Rectal smooth muscle tissue (tissue), 1 donor: ENCODE measurements around the gene RAN.
"Not testable (repeated sequence)": the region's sequence is repeated elsewhere in the genome, so short reads cannot be mapped to it uniquely, and the experiment has no call there.

ENCODE experiments used
- H3K27ac ChIP-seq: one replicate; pipeline ENCODE4 v1.7.0; 2013; ENCODE audit warnings: low read depth, low read length, inconsistent platforms
- H3K27me3 ChIP-seq: one replicate; pipeline ENCODE4 v1.7.0; 2013; ENCODE audit warnings: low read length; ENCODE audit not compliant: control insufficient read depth, insufficient read depth
- H3K36me3 ChIP-seq: one replicate; pipeline ENCODE4 v1.7.0; 2013; ENCODE audit warnings: low read length; ENCODE audit not compliant: control insufficient read depth, insufficient read depth
- H3K4me1 ChIP-seq: one replicate; pipeline ENCODE4 v1.7.0; 2013; ENCODE audit warnings: low read length; ENCODE audit not compliant: control insufficient read depth, insufficient read depth
- H3K4me3 ChIP-seq: one replicate; pipeline ENCODE4 v1.7.0; 2013; ENCODE audit warnings: low read length
- H3K9ac ChIP-seq: one replicate; pipeline ENCODE4 v1.7.0; 2013; ENCODE audit warnings: low read length

Gene RAN

DNA sequence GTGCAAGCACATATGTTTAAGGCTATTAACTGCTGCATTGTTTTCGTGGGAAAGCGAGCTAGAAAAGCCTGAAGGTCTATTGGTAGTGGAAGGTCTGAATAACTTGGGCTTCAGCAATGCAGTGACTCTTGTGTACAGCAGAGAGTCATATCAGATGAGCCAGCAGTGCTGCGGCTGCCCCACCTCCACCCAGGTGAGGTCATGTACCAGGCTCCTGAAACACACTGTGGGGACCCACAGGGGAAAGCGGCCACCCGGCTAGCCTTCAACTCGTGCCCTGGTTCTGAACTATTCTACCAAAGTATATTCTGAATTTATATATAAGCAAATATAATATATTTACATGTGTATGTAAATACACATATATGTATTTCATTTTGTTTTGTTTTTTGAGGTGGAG, 12.7 kb upstream of the RAN start:
- H3K27me3 ChIP-seq, result no peaks in the 10 kb centered on the region
- H3K4me1 ChIP-seq, result no peaks in the 10 kb centered on the region
- H3K36me3 ChIP-seq, result no peaks in the 10 kb centered on the region
- no peak overlapping the region for H3K27ac ChIP-seq
- H3K4me3 ChIP-seq, result no peak overlapping the region
- no peak overlapping the region for H3K9ac ChIP-seq

DNA sequence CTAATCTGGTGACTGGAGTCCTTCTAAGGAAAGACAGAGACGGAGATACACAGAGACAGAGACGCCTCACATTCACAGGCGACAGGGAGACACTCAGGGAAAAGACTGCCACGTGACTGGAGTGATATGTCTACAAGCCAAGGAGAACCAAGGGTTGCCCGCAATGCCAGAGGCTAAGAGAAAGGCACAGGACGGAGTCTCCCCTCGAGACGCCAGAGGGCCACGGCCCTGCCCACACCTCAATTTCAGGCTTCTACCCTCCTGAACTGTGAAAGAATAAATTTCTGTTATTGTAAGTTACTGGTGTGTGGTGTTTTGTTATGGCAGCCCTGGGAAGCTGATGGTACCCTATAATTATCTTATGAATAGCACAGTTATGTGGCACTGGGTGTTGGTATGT, 11.6 kb upstream of the RAN start:
- Histone ChIP-seq H3K27me3 (no peaks in the 10 kb centered on the region), H3K4me1 (no peaks in the 10 kb centered on the region), H3K36me3 (no peaks in the 10 kb centered on the region), H3K4me3 (no peak overlapping the region), H3K27ac (no peak overlapping the region), H3K9ac (no peak overlapping the region)

DNA sequence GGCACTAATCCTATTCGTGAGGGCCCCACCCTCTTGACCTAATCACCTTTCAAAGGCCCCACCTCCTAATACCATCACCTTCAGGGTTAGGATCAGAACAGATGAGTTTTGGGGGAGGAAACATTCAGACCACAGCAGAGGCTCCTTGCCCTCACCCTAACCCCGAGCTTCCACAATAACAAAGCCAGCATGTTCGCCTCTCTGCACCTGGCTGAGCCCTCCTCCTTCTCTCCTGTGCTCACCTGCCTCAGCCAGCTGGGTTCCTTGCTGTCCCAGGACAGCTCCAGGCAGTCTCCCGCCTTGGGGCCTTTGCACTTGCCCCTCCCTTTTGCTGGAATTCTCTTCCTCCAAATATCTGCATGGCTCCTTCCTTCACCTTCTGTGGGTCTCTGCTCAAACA, 9.7 kb upstream of the RAN start:
- Histone ChIP-seq H3K4me1 (no peaks in the 10 kb centered on the region), H3K9ac (no peak overlapping the region), H3K27ac (no peak overlapping the region), H3K27me3 (no peaks in the 10 kb centered on the region), H3K36me3 (no peaks in the 10 kb centered on the region), H3K4me3 (no peak overlapping the region)

DNA sequence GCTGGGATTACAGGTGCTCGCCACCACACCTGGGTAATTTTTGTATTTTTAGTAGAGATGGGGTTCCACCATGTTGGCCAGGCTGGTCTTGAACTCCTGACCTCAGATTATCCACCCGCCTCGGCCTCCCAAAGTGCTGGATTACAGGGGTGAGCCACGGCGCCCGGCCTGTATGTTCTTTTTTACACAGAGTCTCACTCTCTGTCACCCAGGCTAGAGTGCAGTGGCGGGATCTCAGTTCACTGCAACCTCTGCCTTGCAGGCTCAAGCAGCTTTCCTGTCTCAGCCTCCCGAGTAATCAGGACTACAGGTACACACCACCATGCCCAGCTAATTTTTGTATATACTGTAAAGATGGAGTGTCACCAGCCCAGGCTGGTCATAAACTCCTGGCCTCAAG, 9.1 kb upstream of the RAN start:
- not testable (repeated sequence) for H3K4me1 ChIP-seq, H3K36me3 ChIP-seq, H3K4me3 ChIP-seq, H3K27me3 ChIP-seq, H3K27ac ChIP-seq, H3K9ac ChIP-seq

DNA sequence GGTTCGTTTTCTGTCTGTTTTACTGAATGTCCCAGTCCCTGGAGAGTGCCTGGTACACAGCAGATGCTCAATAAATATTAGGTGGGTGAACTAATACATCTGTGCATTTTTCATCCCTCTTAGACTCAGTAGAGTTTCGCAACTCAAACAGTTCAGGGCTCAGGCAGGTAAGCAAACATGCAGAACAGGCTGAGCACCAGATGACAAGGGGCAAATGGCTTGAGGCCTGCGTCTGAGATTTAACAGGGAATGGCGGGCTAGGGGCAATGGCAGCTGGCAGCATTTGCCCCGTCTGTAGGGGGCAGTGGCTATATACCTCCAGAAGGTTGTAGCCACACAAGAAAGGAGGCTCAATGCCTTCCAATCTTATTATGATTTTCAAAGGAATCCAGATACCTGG, 8.6 kb upstream of the RAN start:
- Histone ChIP-seq H3K27me3 (no peaks in the 10 kb centered on the region), H3K4me1 (no peaks in the 10 kb centered on the region), H3K36me3 (no peaks in the 10 kb centered on the region), H3K4me3 (no peak overlapping the region), H3K27ac (no peak overlapping the region), H3K9ac (no peak overlapping the region)

DNA sequence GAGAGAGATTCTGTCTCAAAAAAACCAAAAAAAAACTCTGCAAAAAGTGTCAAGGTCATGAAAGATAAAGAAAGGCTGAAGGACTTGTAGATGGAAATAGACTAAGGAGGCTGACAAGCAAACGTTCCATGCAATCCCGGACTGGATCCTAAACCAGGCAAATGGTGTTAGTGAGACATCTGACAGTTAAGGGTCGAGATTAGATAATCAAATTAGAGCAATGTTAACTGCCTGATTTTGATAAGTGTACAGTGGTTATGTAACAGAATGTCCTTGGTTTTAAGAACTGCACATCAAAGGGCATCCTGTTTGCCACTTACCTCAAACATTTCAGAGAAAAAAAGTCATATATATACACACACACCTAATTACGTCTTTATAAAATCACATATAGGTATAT, 3.5 kb upstream of the RAN start:
- Histone ChIP-seq H3K27me3 (no peaks in the 10 kb centered on the region), H3K4me1 (peaks cover 9% of the 10 kb centered on the region), H3K4me3 (no peak overlapping the region), H3K27ac (no peak overlapping the region), H3K36me3 (no peaks in the 10 kb centered on the region), H3K9ac (no peak overlapping the region)

DNA sequence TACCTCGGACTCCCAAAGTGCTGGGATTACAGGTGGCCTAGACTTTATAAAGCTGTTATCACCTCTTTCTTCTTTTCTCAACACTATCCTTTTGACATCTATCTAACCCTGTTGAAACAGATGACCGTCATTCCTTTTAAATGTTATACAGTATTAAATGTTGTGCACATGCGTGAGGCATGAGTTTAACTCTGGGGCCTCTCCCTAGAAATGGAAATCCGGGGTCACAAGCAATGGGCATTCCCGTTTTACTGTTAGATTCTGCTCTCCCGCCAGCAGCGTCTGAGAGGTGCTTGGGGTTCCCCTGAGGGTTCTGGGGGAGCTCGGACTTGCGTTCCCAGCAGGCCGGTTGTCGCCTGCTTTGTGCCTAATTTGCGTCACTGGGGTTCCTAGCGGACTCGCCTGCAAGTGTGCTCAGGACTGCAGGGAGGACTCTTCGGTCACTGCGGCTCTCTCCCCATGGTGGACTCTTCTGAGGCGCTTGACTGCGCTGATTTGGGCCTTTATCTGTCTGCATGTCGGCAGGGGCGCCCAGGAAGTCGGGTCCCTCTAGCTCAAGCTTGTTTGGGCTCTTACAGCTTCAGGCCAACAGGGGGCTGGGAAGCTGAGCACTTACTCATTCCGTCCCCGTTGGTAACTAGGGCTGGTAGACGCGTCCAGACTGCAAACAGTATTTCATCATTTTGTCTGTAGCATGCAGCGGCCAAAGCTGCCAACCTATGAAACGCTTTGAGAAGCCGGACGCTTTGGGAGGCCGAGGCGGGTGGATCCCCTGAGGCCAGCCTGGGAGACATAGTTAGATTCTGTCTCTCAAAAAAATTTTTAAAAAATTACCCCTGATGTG, 1.2 kb upstream of the RAN start:
- peaks cover 11% of the 10 kb centered on the region for H3K36me3 ChIP-seq
- no peak overlapping the region for H3K9ac ChIP-seq
- H3K4me3 ChIP-seq, result no peak overlapping the region
- no peaks in the 10 kb centered on the region for H3K27me3 ChIP-seq
- H3K27ac ChIP-seq, result peak overlapping the region; percentile 48
- H3K4me1 ChIP-seq, result peaks cover 11% of the 10 kb centered on the region

DNA sequence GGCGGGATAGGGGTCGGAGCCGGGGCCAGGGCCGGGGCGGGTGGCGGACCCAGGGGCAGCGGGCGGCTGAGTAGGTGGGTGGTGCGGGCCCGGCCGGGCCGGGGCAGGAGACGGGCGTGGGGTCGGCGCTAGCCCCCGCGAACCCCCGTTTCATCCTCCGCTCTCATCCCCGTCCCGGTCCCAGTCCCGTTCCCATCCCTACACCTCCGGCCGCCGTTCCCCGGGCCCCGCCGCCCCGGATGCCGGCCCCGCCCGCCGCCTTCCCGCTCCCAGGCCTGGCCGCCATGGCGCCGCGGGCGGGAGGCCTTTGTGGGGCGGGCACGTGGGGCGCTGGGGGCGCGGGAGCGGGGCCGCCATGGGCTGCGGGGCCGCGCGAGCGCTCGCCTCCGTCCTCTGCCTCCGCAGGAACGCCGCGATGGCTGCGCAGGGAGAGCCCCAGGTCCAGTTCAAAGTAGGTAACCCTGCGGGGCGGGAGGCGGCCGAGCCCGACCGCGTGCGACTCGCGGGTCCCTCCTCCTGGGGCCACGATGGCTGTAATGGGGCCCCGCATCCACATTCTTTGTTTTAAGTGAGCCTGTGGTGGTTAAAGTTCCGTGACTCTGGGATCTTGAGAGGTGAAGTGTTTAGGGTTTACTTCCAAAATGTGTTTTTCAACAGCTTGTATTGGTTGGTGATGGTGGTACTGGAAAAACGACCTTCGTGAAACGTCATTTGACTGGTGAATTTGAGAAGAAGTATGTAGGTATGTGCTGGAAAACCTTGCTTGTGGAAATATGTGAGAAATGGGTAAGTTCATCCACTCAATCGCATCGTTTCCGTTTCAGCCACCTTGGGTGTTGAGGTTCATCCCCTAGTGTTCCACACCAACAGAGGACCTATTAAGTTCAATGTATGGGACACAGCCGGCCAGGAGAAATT, 572 bp downstream of the RAN start:
- Histone ChIP-seq H3K36me3 (peaks cover 16% of the 10 kb centered on the region), H3K4me1 (peaks cover 11% of the 10 kb centered on the region), H3K4me3 (peak overlapping the region; percentile 59), H3K27me3 (no peaks in the 10 kb centered on the region), H3K9ac (peak overlapping the region; percentile 8), H3K27ac (peak overlapping the region; percentile 70)

DNA sequence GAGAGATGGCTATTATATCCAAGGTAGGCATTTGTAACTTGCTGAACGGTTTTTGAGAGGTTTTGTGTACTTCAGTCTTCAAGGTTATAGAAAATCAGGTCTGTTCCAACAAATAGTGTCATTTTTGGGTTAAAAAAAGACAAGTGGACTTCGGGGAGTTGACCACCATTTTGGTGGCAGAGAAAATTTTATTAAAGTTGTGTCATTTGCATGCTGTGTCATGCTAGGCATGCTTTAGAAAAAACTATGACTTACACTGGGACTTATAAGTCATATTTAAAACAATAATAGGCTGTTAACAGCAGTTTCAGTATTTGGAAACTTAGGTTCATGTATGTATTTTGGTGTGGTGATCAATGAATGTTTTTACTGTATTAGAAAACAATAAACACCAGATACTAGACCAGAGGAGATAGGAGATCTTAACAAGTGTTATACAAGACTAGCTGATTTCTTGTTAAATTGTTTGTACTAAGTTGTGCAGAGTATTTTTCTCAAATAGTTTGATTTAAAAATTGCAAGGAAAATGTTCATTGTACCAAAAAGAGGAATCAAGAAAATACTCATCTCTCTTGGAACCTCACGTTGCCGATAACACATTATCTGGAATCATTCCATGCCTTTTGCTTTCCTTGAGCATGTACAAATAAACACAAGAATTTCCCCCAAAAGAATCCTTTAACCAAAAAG, 1.4 kb downstream of the RAN start:
- no peaks in the 10 kb centered on the region for H3K27me3 ChIP-seq
- H3K4me1 ChIP-seq, result peaks cover 11% of the 10 kb centered on the region
- H3K4me3 ChIP-seq, result peak overlapping the region; percentile 59
- no peak overlapping the region for H3K27ac ChIP-seq
- H3K36me3 ChIP-seq, result peaks cover 16% of the 10 kb centered on the region
- H3K9ac ChIP-seq, result no peak overlapping the region

DNA sequence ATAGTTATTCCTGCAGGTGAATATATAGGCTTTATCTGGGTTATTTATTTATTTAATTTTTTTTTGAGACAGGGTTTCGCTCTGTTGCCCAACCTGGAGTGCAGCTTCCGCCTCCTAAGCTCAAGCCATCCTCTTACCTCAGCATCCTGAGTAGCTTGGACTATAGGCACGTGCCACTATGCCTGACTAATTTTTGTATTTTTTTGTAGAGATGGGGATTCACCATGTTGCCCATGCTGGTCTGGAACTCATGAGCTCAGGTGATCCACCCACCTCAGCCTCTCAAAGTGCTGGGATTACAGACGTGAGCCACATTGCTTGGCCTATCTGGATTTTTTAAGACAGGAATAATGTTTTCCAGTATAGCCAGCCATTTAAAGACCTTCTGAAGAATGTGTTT, 2.0 kb downstream of the RAN start:
- peaks cover 16% of the 10 kb centered on the region for H3K36me3 ChIP-seq
- no peak overlapping the region for H3K9ac ChIP-seq
- H3K27me3 ChIP-seq, result no peaks in the 10 kb centered on the region
- H3K27ac ChIP-seq, result no peak overlapping the region
- H3K4me1 ChIP-seq, result peaks cover 11% of the 10 kb centered on the region
- no peak overlapping the region for H3K4me3 ChIP-seq

DNA sequence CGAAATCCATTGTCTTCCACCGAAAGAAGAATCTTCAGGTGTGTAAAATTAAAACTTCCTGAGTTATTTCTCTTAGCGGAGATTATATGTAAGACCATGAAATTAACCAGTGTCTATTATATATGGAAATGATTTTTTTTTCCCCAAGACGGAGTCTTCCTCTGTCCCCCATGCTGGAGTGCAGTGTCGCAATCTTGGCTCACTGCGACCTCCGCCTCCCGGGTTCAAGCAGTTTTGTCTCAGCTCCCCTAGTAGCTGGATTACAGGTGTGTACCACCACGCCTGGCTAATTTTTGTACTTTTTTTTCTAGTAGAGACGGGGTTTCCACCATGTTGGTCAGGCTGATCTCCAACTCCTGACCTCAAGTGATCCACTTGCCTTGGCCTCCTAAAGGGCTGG, 2.8 kb downstream of the RAN start:
- no peaks in the 10 kb centered on the region for H3K27me3 ChIP-seq
- H3K27ac ChIP-seq, result no peak overlapping the region
- H3K9ac ChIP-seq, result no peak overlapping the region
- no peak overlapping the region for H3K4me3 ChIP-seq
- H3K36me3 ChIP-seq, result peaks cover 16% of the 10 kb centered on the region
- peaks cover 11% of the 10 kb centered on the region for H3K4me1 ChIP-seq

DNA sequence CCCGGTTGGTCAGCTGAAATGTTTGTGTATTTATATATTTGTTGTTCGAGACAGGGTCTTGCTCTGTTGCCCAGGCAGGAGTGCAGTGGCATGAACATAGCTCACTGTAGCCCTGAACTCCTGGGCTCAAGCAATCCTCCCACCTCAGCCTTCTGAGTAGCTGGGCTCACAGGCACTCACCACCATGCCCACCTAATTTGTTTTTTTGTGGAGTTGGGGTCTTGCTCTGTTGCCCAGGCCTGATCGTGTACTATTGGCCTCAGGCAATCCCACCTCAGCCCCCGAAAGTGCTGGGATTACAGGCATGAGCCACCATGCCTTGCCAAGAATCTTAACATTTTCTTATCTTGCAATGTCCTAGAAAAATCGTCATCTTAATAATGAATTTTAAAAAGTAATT, 3.3 kb downstream of the RAN start:
- H3K27me3 ChIP-seq, result no peaks in the 10 kb centered on the region
- H3K27ac ChIP-seq, result no peak overlapping the region
- no peak overlapping the region for H3K4me3 ChIP-seq
- peaks cover 11% of the 10 kb centered on the region for H3K4me1 ChIP-seq
- H3K36me3 ChIP-seq, result peaks cover 16% of the 10 kb centered on the region
- H3K9ac ChIP-seq, result no peak overlapping the region
